T-helper 1 cell treated with Interleukin-12 subunit alpha and Interleukin-12 subunit beta and Interleukin-4 antibody, amounts not matched to agents 30 μg/mL and 1 μg/mL, for 36 hours (primary cell): ENCODE data around the gene IGF1R.
"Not testable (repeated sequence)": the region's sequence is repeated elsewhere in the genome, so short reads cannot be mapped to it uniquely, and the experiment has no call there.

ENCODE experiments used
- H3K27ac Mint-ChIP-seq: one replicate; pipeline ENCODE4 v1.8.0; 2021; ENCODE audit warnings: mild to moderate bottlenecking, mixed read lengths
- H3K27me3 Mint-ChIP-seq: one replicate; pipeline ENCODE4 v1.8.0; 2021; ENCODE audit warnings: low read depth, mixed read lengths
- H3K36me3 Mint-ChIP-seq: one replicate; pipeline ENCODE4 v1.8.0; 2021; ENCODE audit warnings: low read depth, mixed read lengths
- H3K4me1 Mint-ChIP-seq: one replicate; pipeline ENCODE4 v1.8.0; 2021; ENCODE audit warnings: low read depth, mixed read lengths
- H3K4me3 Mint-ChIP-seq: one replicate; pipeline ENCODE4 v1.8.0; 2021; ENCODE audit warnings: mild to moderate bottlenecking, moderate library complexity, mixed read lengths
- H3K9me3 Mint-ChIP-seq: one replicate; pipeline ENCODE4 v1.8.0; 2021; ENCODE audit warnings: mixed read lengths

IGF1R gene

GRCh38 chr15:98647774-98648653, at the start of gene IGF1R:
Gene IGF1R (plus strand): TSS chr15:98648539. CDS start chr15:98649582, 1,043 bp downstream.
- Mint-ChIP-seq H3K4me1 (peaks cover 27% of the 10 kb centered on the region), H3K9me3 (no peaks in the 10 kb centered on the region), H3K27ac (peak within 1 kb of the TSS; percentile 94), H3K4me3 (peak within 1 kb of the TSS; percentile 90), H3K27me3 (peaks cover 61% of the 10 kb centered on the region), H3K36me3 (peaks cover 9% of the 10 kb centered on the region)

- Mint-ChIP-seq H3K27me3 (peaks cover 22% of the 10 kb centered on the region), H3K27ac (peak overlapping the region; percentile 80), H3K4me1 (peaks cover 12% of the 10 kb centered on the region), H3K4me3 (peak overlapping the region; percentile 90), H3K36me3 (no peaks in the 10 kb centered on the region), H3K9me3 (no peaks in the 10 kb centered on the region)
Measured at GRCh38 chr15:98599909-98600691, 48.2 kb upstream of the IGF1R start.

- H3K4me1 Mint-ChIP-seq, result peaks cover 9% of the 10 kb centered on the region
- H3K9me3 Mint-ChIP-seq, result no peaks in the 10 kb centered on the region
- H3K27ac Mint-ChIP-seq, result no peak overlapping the region
- peaks cover 17% of the 10 kb centered on the region for H3K27me3 Mint-ChIP-seq
- H3K4me3 Mint-ChIP-seq, result no peak overlapping the region
- H3K36me3 Mint-ChIP-seq, result no peaks in the 10 kb centered on the region
Measured at GRCh38 chr15:98604983-98605382, 43.4 kb upstream of the IGF1R start.

- Mint-ChIP-seq H3K27me3 (peaks cover 8% of the 10 kb centered on the region), H3K36me3 (no peaks in the 10 kb centered on the region), H3K9me3 (no peaks in the 10 kb centered on the region), H3K4me3 (no peak overlapping the region), H3K4me1 (peaks cover 6% of the 10 kb centered on the region), H3K27ac (no peak overlapping the region)
Measured at GRCh38 chr15:98609144-98609852, 39.0 kb upstream of the IGF1R start.

GRCh38 chr15:98610991-98611390, 37.3 kb upstream of the IGF1R start:
- Mint-ChIP-seq H3K27me3 (peaks cover 6% of the 10 kb centered on the region), H3K4me3 (no peak overlapping the region), H3K36me3 (no peaks in the 10 kb centered on the region), H3K4me1 (peaks cover 6% of the 10 kb centered on the region), H3K9me3 (no peaks in the 10 kb centered on the region), H3K27ac (no peak overlapping the region)

GRCh38 chr15:98611808-98612207, 36.5 kb upstream of the IGF1R start:
- Mint-ChIP-seq H3K27me3 (peaks cover 6% of the 10 kb centered on the region), H3K9me3 (no peaks in the 10 kb centered on the region), H3K36me3 (no peaks in the 10 kb centered on the region), H3K4me3 (no peak overlapping the region), H3K27ac (no peak overlapping the region), H3K4me1 (peaks cover 6% of the 10 kb centered on the region)

GRCh38 chr15:98612490-98613110, 35.7 kb upstream of the IGF1R start:
- H3K27me3 Mint-ChIP-seq, result peaks cover 6% of the 10 kb centered on the region

GRCh38 chr15:98614681-98615080, 33.7 kb upstream of the IGF1R start:
- Mint-ChIP-seq H3K27me3 (peaks cover 5% of the 10 kb centered on the region), H3K4me3 (no peak overlapping the region), H3K27ac (no peak overlapping the region), H3K36me3 (no peaks in the 10 kb centered on the region), H3K4me1 (peaks cover 6% of the 10 kb centered on the region), H3K9me3 (no peaks in the 10 kb centered on the region)

More at GRCh38 chr15:98612490-98613110, 35.7 kb upstream of the IGF1R start:
- no peaks in the 10 kb centered on the region for H3K36me3 Mint-ChIP-seq
- H3K4me3 Mint-ChIP-seq, result no peak overlapping the region
- H3K4me1 Mint-ChIP-seq, result peaks cover 6% of the 10 kb centered on the region
- H3K27ac Mint-ChIP-seq, result no peak overlapping the region
- H3K9me3 Mint-ChIP-seq, result no peaks in the 10 kb centered on the region

GRCh38 chr15:98616397-98616796, 31.9 kb upstream of the IGF1R start:
- no peaks in the 10 kb centered on the region for H3K36me3 Mint-ChIP-seq
- peaks cover 21% of the 10 kb centered on the region for H3K27me3 Mint-ChIP-seq
- H3K9me3 Mint-ChIP-seq, result no peaks in the 10 kb centered on the region
- no peak overlapping the region for H3K27ac Mint-ChIP-seq
- H3K4me1 Mint-ChIP-seq, result peaks cover 6% of the 10 kb centered on the region
- H3K4me3 Mint-ChIP-seq, result no peak overlapping the region

GRCh38 chr15:98617328-98617980, 30.9 kb upstream of the IGF1R start:
- H3K9me3 Mint-ChIP-seq, result no peaks in the 10 kb centered on the region
- H3K4me3 Mint-ChIP-seq, result no peak overlapping the region
- no peaks in the 10 kb centered on the region for H3K36me3 Mint-ChIP-seq

GRCh38 chr15:98618576-98618975, 29.8 kb upstream of the IGF1R start:
- H3K36me3 Mint-ChIP-seq, H3K4me1 Mint-ChIP-seq, H3K27ac Mint-ChIP-seq, H3K9me3 Mint-ChIP-seq, H3K4me3 Mint-ChIP-seq: not testable (repeated sequence)
- peaks cover 31% of the 10 kb centered on the region for H3K27me3 Mint-ChIP-seq

More at GRCh38 chr15:98617328-98617980, 30.9 kb upstream of the IGF1R start:
- Mint-ChIP-seq H3K4me1 (peaks cover 5% of the 10 kb centered on the region), H3K27ac (no peak overlapping the region), H3K27me3 (peaks cover 25% of the 10 kb centered on the region)

GRCh38 chr15:98620020-98620419, 28.3 kb upstream of the IGF1R start:
- Mint-ChIP-seq H3K27me3 (peaks cover 31% of the 10 kb centered on the region), H3K4me3 (no peak overlapping the region), H3K9me3 (no peaks in the 10 kb centered on the region), H3K27ac (no peak overlapping the region), H3K4me1 (no peaks in the 10 kb centered on the region), H3K36me3 (no peaks in the 10 kb centered on the region)

- Mint-ChIP-seq H3K27ac (no peak overlapping the region), H3K27me3 (peaks cover 31% of the 10 kb centered on the region), H3K4me3 (no peak overlapping the region), H3K36me3 (no peaks in the 10 kb centered on the region), H3K4me1 (no peaks in the 10 kb centered on the region), H3K9me3 (no peaks in the 10 kb centered on the region)
Measured at GRCh38 chr15:98621021-98621420, 27.3 kb upstream of the IGF1R start.

GRCh38 chr15:98625614-98626013, 22.7 kb upstream of the IGF1R start:
- Mint-ChIP-seq H3K36me3 (no peaks in the 10 kb centered on the region), H3K27ac (no peak overlapping the region), H3K4me1 (no peaks in the 10 kb centered on the region), H3K9me3 (no peaks in the 10 kb centered on the region), H3K4me3 (no peak overlapping the region), H3K27me3 (peaks cover 40% of the 10 kb centered on the region)
